GM19025 (cell line): ENCODE results near the gene GUCY2C.
A peak's percentile ranks its signal among the peaks of the same experiment; 100 is the strongest.

Experiments used
- ATAC-seq: cut with Tn5 transposase; IDR thresholded peaks from one replicate; pipeline ENCODE4 v1.9.1; 2021; ENCODE audit warnings: mild to moderate bottlenecking, low read depth, moderate library complexity; ENCODE audit not compliant: unreplicated experiment

GUCY2C gene

DNA sequence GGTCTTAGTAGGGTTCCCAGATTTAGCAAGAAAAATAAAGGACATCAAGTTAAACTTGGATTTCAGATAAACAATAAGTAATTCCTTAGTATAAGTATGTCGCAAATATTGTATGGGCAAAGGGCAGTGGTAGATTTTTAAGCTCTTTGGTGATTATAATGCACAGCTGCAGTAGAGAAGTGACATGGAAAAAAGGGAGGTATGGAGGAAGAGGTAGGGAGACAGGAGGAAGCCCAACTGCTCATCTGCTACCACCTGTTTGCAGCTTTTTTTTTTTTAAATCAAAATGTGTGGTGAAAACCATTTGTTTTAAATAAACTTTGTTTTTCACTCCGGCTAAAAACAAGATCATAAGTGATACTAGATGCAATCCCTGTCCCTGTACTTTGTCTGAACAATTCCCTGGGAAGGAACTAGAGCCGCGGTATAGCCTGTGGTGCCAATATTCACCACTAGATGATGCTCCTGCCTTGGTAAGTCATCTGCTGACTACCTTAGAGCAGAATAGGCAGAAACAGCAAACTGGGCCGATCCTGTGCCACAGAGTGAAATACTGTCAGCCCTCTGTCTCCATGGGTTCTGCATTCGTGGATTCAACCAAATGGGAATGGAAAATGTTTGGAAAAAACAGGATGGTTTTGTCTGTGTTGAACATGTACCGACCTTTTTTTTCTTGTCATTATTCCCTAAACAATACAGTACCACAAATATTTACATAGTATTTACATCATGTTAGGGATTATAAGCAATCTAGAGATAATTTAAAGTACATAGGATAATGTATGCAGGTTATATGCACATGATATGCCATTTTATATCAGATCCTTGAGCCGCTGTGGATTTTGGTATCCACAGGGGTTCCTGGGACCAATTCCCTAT lies 66.3 kb downstream of the GUCY2C start:
- ATAC-seq: peak; percentile 97

GRCh38 chr12:14628771-14629170 lies 67.6 kb downstream of the GUCY2C start:
- ATAC-seq: no peak

DNA sequence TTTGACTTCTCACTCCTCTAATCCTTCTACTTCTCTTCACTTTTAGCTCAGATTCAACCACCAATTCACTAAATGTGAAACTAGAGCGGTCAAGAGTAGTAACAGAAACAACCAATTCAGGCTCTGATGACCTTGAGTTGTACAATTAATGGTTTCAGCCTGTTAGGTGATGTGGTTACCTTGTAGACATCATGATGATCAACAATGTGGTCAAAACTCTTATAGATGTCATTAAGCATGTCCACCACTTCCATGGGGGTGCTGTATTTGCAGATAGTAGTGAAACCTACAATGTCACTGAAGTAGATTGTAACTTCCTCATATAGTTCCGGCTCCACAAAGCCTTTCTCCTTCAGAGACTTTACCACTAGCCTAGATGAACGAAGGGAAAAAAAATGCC lies 74.6 kb downstream of the GUCY2C start:
- peak; percentile 52 for ATAC-seq

GRCh38 chr12:14619741-14620501 lies 76.5 kb downstream of the GUCY2C start:
- ATAC-seq: peak; percentile 65

DNA sequence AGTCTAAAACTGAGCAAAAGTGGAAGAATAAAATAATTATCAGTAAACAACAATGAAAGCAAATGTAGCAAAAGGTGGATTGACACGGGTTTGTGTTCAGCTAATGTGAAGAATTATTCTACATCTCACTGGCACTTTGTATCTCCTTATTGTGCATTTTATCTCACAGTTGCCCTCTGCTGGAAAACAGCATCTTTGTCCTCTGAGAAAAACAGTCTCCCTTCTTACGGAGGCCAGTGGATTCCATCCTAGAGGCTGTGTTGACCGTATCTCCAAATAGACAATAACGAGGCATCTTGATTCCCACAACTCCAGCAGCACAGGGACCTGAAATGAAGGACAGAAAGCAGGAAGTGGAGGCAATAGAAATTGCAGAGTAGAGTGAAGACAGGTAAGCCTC lies 77.4 kb downstream of the GUCY2C start:
- no peak for ATAC-seq

DNA sequence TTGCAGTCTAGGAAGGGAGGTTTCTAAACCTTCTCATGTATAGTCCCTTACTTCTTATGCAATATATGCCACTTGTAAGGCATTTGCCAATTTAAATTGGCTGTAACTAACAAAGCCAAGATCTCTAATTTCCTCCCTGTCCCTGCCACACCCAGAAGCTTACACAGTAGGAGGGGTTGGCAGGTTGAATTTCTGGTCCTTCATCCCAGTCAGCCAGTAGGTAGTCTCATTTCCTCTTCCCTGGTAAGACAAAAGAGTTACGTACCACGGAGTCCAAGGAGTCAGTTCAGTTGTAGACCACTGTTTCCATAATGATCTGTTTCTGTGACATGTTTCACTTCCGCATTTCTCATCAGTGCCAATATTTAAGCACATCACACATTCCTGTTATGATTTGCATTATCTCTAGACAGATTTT lies 81.7 kb downstream of the GUCY2C start:
- ATAC-seq: peak; percentile 30

DNA sequence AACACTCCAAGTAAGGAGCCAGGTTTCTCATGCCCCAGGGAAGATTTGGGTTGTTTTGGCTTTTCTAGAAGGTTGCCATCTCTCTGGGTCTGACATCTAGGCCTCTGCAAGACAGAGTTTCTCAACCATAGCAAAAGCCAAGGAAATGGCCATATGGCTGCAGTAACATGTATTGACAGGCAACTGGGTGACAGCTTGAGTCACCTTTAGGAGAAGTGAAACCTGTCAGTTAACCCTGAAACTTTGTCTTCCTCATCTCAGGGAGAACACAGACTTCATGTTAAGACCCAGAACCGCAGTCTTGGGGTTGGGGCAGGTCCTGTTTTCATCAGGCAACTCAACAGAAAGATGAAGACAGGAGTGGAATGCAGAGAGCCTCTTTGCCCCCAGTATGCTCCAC lies 82.7 kb downstream of the GUCY2C start:
- peak; percentile 96 for ATAC-seq

- no peak for ATAC-seq
Measured at GRCh38 chr12:14612898-14613445, 83.4 kb downstream of the GUCY2C start.

- ATAC-seq: no peak
Measured at GRCh38 chr12:14612250-14612649, 84.1 kb downstream of the GUCY2C start.

GRCh38 chr12:14611640-14612203 lies 84.7 kb downstream of the GUCY2C start:
- no peak for ATAC-seq

GRCh38 chr12:14607568-14607967 lies 88.8 kb downstream of the GUCY2C start:
- no peak for ATAC-seq

- no peak for ATAC-seq
Measured at GRCh38 chr12:14605401-14605989, 90.9 kb downstream of the GUCY2C start.

GRCh38 chr12:14601692-14602478 lies 94.5 kb downstream of the GUCY2C start:
- ATAC-seq: no peak

DNA sequence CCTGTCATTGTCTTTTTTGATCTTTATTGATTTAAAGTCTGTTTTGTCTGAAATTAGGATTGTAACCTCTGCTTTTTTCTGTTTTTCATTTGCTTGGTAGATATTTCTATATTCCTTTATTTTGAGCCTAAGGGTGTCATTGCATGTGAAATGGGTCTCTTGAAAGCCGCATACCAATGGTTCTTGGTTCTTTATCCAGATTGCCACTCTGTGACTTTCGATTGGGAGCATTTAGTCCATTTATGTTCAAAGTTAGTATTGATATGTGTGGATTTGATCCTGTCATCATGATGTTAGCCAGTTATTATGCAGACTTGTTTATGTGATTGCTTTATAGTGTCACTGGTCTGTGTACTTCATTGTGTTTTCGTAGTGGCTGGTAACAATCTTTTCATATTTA lies 98.9 kb downstream of the GUCY2C start:
- ATAC-seq: no peak

DNA sequence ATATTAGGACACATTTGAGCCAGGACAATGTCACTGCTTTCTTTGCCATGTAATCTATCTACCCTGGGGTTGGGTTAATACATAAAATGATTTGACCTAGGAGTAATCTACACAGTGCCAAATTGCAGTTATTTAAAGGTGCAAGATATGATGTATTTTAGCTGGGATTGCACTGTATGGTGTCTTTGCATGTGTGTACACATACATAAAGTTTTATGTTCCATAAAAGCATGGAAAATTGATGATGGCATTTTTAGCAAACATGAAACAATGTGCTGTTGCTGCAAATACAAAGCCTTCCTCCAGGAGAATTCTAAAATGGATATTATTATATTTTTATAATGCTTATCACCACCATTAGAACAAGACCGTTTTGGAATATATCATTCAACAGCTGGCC lies 104.7 kb downstream of the GUCY2C start:
- no peak for ATAC-seq

- no peak for ATAC-seq
Measured at GRCh38 chr12:14589169-14590004, 107.0 kb downstream of the GUCY2C start.

- no peak for ATAC-seq
Measured at GRCh38 chr12:14588571-14588970, 107.8 kb downstream of the GUCY2C start.

- no peak for ATAC-seq
Measured at GRCh38 chr12:14578646-14579045, 117.8 kb downstream of the GUCY2C start.

DNA sequence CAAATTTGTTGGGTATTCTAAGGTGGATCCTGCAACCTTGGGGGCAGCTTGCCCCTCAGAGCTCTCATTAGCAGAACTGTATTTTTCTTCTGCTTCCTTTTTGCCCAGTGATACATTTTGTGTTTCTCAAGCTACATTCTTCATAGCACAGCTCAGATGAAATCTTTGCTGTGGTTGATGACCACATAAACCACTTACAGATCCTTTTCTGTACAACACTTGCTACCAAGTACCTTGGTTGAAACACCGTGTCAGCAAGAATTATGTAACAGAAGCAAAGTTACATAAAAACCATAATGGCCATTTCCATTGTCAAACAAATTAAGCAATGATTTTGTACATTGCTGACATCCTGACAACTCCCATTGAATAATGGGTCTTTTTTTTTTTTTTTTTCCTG lies 119.1 kb downstream of the GUCY2C start:
- no peak for ATAC-seq
